Cerebellar cortex (tissue), 1 donor: ENCODE data around the gene SDHAF4.
"Not testable (repeated sequence)": the region's sequence is repeated elsewhere in the genome, so short reads cannot be mapped to it uniquely, and the experiment has no call there.

Source experiments
- DNase-seq: peaks from one replicate; pipeline ENCODE4 v3.0.0-alpha.2; 2015; ENCODE audit warnings: low spot score

The SDHAF4 gene

GRCh38 chr6:70592391-70593117, 25.8 kb downstream of the SDHAF4 start:
- no peak for DNase-seq

GRCh38 chr6:70593118-70593486, 26.4 kb downstream of the SDHAF4 start:
- DNase-seq, result no peak

- no peak for DNase-seq
Measured at GRCh38 chr6:70599187-70599586, 32.5 kb downstream of the SDHAF4 start.

GRCh38 chr6:70601014-70601413, 34.3 kb downstream of the SDHAF4 start:
- no peak for DNase-seq

GRCh38 chr6:70604254-70604653, 37.5 kb downstream of the SDHAF4 start:
- no peak for DNase-seq

- DNase-seq, result not testable (repeated sequence)
Measured at GRCh38 chr6:70607371-70607770, 40.6 kb downstream of the SDHAF4 start.

GRCh38 chr6:70609181-70609580, 42.5 kb downstream of the SDHAF4 start:
- DNase-seq, result not testable (repeated sequence)

- DNase-seq, result no peak
Measured at GRCh38 chr6:70616728-70617260, 50.1 kb downstream of the SDHAF4 start.

- no peak for DNase-seq
Measured at GRCh38 chr6:70620746-70621145, 54.0 kb downstream of the SDHAF4 start.

- no peak for DNase-seq
Measured at GRCh38 chr6:70622461-70622860, 55.7 kb downstream of the SDHAF4 start.

GRCh38 chr6:70625436-70625835, 58.7 kb downstream of the SDHAF4 start:
- DNase-seq, result no peak

GRCh38 chr6:70627500-70628254, 60.9 kb downstream of the SDHAF4 start:
- DNase-seq, result no peak

- DNase-seq, result no peak
Measured at GRCh38 chr6:70629929-70630328, 63.2 kb downstream of the SDHAF4 start.

GRCh38 chr6:70633870-70634269, 67.1 kb downstream of the SDHAF4 start:
- no peak for DNase-seq

GRCh38 chr6:70636596-70636995, 69.9 kb downstream of the SDHAF4 start:
- no peak for DNase-seq

- DNase-seq, result no peak
Measured at GRCh38 chr6:70638468-70638867, 71.7 kb downstream of the SDHAF4 start.
